Left cardiac atrium (tissue), 4 donors: Measurements from ENCODE around the gene GAL3ST2. TPM values are rescaled to one million over a fixed set of nuclear protein-coding genes. Genes with fewer than 3 reads are reported as not detected.

Source experiments
- ATAC-seq, 2 donors: fragments of 200-7000 bp; cut with Tn5 transposase; one replicate each; pipeline ENCODE4 v1.9.1; 2020; ENCODE audit warnings: mild to moderate bottlenecking in 2 of 2, moderate library complexity in 2 of 2
- DNase-seq: peaks from one replicate; pipeline ENCODE4 v3.0.0-alpha.2; 2020
- intact Hi-C, 2 donors: fragments of 100-400 bp; cut with DNase I; formaldehyde crosslinking; loops; one replicate each; pipeline versions ENCODE4 v1.14.1 to v1.15.1; 2022 to 2023
- total RNA-seq, 2 donors: library from RNA; stranded (reverse); fragmentation: NEBNext Ultra II Directional; extraction: Animal tissue kit (Norgen Biotek cat#: 25700); gene quantifications; one replicate each; pipeline ENCODE4 v1.2.1, GENCODE V29; 2021
- donor health status: DM: no; HTN: yes; CAD: no.
- donor health status: DM: no; HTN: yes; CAD: no; lungs with severe emphysema.
- donor health status: DM: yes; HTN: yes; CAD: no.
- donor health status: Dilated cardiomyopathy.

GAL3ST2 gene
- total RNA-seq, 2 donors from 2014 or later: 0.44 TPM; not detected in 1

DNA sequence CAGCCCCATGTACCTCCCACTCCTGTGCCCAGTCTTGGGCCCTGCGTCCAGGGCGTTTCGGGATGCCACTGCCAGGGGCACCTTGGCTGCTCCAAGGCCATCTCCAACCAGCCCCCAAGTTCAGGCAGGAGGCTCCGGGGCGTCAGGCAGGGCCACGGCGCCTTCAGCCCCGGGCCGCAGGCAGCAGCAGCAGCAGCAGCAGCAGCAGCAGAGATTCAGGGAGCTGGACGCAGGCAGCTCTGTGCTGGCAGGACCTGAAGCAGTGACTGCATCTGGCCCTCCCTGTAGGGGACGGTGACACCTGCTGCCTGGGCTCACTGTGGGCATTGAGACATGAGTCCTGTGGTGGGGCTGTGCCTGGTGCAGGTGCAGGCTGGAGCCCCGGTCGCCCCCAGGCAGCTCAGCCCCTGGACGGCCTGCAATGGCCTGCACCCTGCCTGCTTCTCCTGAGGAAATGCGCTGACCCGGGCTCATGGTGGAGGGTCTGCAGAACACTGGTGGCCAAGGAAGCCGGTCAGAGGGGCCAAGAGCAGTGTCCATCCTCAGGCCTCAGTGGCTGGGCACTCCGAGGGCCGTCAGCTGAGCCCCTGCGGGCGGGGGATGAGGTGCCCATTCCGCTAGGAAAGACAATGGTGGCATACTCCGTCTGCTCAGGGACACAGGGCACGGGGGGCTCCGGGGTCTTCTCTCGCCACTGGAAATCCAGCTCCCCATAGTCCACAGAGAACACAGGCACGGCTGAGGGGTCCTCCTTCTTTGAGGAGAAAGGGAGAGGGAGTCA is 74.1 kb downstream of the GAL3ST2 start:
- DNase-seq (peak; percentile 12), ATAC-seq (no peak)
- intact Hi-C loops: no loop called here

DNA sequence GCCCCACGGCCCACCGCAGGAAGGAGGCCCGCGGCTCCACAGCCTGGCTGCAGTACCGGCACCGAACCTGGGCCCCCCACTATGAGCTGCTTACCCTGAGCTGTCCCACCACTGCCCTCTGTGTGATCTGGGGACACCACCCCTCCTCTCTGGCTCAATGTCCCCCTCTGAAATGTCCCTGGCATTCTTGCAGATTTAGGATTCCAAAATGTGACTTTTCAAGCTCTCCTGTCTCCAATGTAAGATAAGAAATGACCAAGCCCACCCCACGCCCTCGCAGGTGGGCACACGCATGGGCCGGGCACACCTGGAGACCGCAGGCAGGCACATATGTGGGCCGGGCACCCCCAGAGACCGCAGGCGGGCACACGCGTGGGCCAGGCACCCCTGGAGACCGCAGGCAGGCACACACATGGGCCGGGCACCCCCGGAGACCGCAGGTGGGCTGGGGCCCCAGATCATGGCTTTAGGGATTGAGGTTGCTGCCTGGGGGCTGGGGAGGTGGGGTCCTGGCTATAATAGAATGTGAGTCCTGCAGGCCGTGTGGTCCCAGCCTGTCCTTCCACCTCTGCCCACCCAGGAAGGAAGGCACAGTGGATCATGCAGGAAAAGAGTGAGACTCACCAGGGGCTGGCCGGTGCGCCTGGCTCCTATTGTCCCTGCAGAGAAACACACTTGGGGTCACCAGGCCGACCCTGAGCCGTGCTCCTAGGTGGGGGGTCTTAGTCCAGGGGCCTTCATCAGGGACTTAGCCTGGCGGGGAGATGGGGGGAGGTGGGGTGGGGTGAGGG is 74.9 kb downstream of the GAL3ST2 start:
- intact Hi-C loops: no loop called here
- DNase-seq (no peak), ATAC-seq (no peak)

DNA sequence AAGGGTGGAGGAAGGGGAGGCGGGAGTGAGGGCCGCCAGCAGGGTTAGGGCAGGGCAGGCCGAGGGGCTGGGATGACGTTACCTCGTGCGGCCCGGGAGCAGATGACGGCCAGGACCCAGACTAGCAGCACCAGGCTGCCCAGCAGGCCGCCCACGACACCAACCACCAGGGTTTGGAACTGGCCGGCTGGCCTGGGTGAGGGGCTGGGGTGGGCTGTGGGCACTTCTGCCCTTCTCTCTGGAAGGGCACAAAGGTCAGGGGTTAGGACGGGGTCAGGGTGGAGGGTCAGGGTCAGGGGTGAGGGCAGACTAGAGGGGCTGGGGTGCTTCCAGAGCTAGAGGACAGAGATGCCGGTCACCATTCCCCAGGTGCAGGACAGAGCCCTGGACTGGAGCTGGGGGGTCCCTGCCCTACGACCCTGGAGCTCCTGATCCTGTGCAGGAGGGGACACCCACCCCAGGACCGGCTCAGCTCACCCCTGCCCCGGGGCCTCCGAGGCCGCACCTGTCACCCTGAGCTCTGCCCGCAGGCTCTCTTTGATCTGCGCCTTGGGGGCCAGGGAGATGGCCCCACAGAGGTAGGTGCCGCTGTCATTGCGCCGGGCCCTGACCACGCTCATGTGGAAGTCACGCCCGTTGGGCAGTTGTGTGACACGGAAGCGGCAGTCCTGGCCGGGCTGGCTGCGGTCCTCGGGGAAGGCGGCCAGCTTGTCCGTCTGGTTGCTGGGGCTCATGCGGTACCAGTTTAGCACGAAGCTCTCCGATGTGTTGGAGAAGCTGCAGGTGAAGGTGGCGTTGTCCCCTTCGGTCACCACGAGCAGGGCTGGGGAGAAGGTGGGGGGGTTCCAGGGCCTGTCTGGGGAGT is 75.7 kb downstream of the GAL3ST2 start:
- DNase-seq (peak; percentile 16), ATAC-seq (no peak)
- intact Hi-C loops: no loop called here

DNA sequence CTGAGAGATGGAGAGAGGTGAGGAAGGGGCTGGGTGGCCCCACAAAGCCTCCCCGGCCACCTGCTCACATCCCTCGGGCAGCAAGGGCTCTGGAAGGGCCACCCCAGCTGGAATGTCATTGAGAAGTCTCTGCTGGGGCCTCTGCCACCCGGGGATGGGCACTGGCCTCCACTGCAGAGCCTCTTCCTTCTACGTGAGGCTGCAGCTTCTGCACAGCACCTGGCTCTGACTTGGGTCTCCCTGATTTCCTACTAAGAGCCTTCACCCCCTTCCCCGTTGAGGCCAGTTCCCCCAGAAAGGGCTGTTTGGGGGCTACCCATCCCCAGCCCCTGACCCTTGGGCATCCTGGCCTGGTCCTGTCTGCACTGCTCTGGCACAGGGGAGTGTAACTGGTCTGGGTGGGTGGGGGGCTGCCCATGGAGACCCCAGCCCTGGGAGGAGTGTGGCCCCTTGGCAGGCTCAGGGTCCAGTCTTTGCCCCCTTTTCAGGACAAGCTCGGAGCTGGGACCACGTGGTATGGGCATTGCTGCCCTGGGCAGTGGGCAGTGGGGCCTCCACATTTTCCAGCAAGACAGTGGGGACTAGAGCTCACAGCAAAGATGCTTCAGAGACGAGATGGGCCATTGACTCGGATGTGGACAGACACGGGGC is 76.5 kb downstream of the GAL3ST2 start:
- DNase-seq (peak; percentile 18), ATAC-seq (no peak)
- intact Hi-C loops: no loop called here

Other genes with a start within 250 kb of the GAL3ST2 start
- gene BOK, start 218.1 kb upstream of the GAL3ST2 start, total RNA-seq: 10 to 100 TPM; 20.4 to 30.2 TPM
- gene THAP4, start 139.7 kb upstream of the GAL3ST2 start, total RNA-seq: 10 to 100 TPM; 73.3 to 74.4 TPM
- 10 to 100 TPM; 43.0 to 49.4 TPM for gene ATG4B, start 139.1 kb upstream of the GAL3ST2 start, total RNA-seq
- 10 to 100 TPM in 1 of 2 donors, 1 to 10 TPM in 1; 9.8 to 14.3 TPM for gene DTYMK, start 90.0 kb upstream of the GAL3ST2 start, total RNA-seq
- gene ING5, start 74.8 kb upstream of the GAL3ST2 start, total RNA-seq: 10 to 100 TPM; 17.4 to 20.1 TPM
- 10 to 100 TPM; 14.6 to 16.9 TPM for gene D2HGDH, start 42.2 kb upstream of the GAL3ST2 start, total RNA-seq
- under 1 TPM; 0.16 to 0.38 TPM for gene NEU4, start 32.4 kb downstream of the GAL3ST2 start, total RNA-seq
- 1 to 10 TPM; 1.2 to 1.5 TPM for gene PDCD1, start 82.1 kb downstream of the GAL3ST2 start, total RNA-seq
- under 1 TPM in 1 of 2 donors, not detected in 1; 0.12 TPM for gene RTP5, start 92.9 kb downstream of the GAL3ST2 start, total RNA-seq